ENCODE results near the gene NIPA2.

- no peak for TF ChIP-seq EZH2 (IDR thresholded peaks at IDR 0.05)
- TF ChIP-seq CTCF (IDR thresholded peaks at IDR 0.05), result no peak
- no peak for TF ChIP-seq EZH2phosphoT487 (IDR thresholded peaks at IDR 0.05)
Measured at GRCh38 chr15:22794063-22794462, 44.4 kb upstream of the NIPA2 start.

Data from neural progenitor cell (in vitro differentiated cells).